ENCODE measurements around the gene SDK1. TPM values are rescaled to one million over a fixed set of nuclear protein-coding genes. Genes with fewer than 3 reads are reported as not detected.

Gene SDK1
- total and polyA plus RNA-seq, 2 experiments from 2014 or later: 2.1 to 10.0 TPM

GRCh38 chr7:4184653-4185052 is 883.6 kb downstream of the SDK1 start:
- H3K36me3 Mint-ChIP-seq (ENCODE audit: low read depth): peaks cover 15% of the 10 kb centered on the region
- Histone ChIP-seq H2AFZ (no peak overlapping the region), H4K20me1 (replicated peaks; ENCODE audit: insufficient read depth) (no peaks in the 10 kb centered on the region), H3K27ac (ENCODE audit: low read depth) (no peak overlapping the region), H3K4me3 (no peak overlapping the region), H3K9me2 (ENCODE audit: insufficient read depth) (no peaks in the 10 kb centered on the region), H3K4me2 (no peak overlapping the region), H3K36me3 (ENCODE audit: insufficient read depth) (no peaks in the 10 kb centered on the region; the same call in 1 of the 2 replicates), H3K79me2 (replicated peaks; ENCODE audit: insufficient read depth) (no peaks in the 10 kb centered on the region), H3K27me3 (ENCODE audit: insufficient read depth) (no peaks in the 10 kb centered on the region), H3F3A (replicated peaks; ENCODE audit: low read depth) (no peaks in the 10 kb centered on the region), H3K4me1 (ENCODE audit: insufficient read depth) (no peaks in the 10 kb centered on the region)
- peaks cover 6% of the 10 kb centered on the region for H3K27me3 Mint-ChIP-seq (ENCODE audit: insufficient read depth, low read depth, poor library complexity)
- no peak for ATAC-seq
- H3K4me3 Mint-ChIP-seq: no peak overlapping the region
- no peaks in the 10 kb centered on the region; the same call in 2 of the 3 replicates for H3K4me1 Mint-ChIP-seq
- H3K27ac Mint-ChIP-seq: no peak overlapping the region
- no peak for DNase-seq (ENCODE audit: low spot score)
- TF ChIP-seq ETS1 (IDR thresholded peaks at IDR 0.05): no peak
- TF ChIP-seq CREB1 (CRISPR knock-in tag; IDR thresholded peaks at IDR 0.05; ENCODE audit: low read depth): no peak
- TF ChIP-seq ZNF462 (CRISPR knock-in tag; IDR thresholded peaks at IDR 0.05): no peak
- TF ChIP-seq EZH2 (IDR thresholded peaks at IDR 0.05; ENCODE audit: low read depth, unreplicated experiment): no peak
- TF ChIP-seq REST (IDR thresholded peaks at IDR 0.05; ENCODE audit: unreplicated experiment): no peak
- no peak for TF ChIP-seq POLR2AphosphoS5 (IDR thresholded peaks at IDR 0.05; ENCODE audit: low read depth)
- TF ChIP-seq STAT1 (IDR thresholded peaks at IDR 0.05; ENCODE audit: unreplicated experiment): no peak
- TF ChIP-seq ZNF331 (CRISPR knock-in tag; IDR thresholded peaks at IDR 0.05; ENCODE audit: low read depth): no peak
- H3K9me3 Mint-ChIP-seq: peaks cover 15% of the 10 kb centered on the region

Measured in GM23338 (cell line).